Breast epithelium (tissue), 4 donors: ENCODE measurements around the gene RANBP3L. TPM values are rescaled to one million over a fixed set of nuclear protein-coding genes. Genes with fewer than 3 reads are reported as not detected.

ENCODE experiments used
- DNase-seq, 2 donors: peaks; one replicate each; pipeline ENCODE4 v3.0.0-alpha.2; 2019; ENCODE audit warnings: low spot score in 2 of 2
- H3K27ac ChIP-seq, 2 donors: fragments of 200-600 bp; sonication (generic) in 1 of 2; one replicate each; pipeline ENCODE4 v1.5.1; 2016 to 2019; ENCODE audit warnings: mild to moderate bottlenecking in 1 of 2
- H3K27me3 ChIP-seq, 2 donors: fragments of 200-600 bp; sonication (generic) in 1 of 2; one replicate each; pipeline versions ENCODE4 v1.5.1 to v1.6.0; 2017 to 2019; ENCODE audit warnings: control low read depth in 1 of 2, mild to moderate bottlenecking in 1 of 2
- H3K36me3 ChIP-seq: fragments of 200-600 bp; one replicate; pipeline ENCODE4 v1.5.1; 2019
- H3K4me1 ChIP-seq, 2 donors: fragments of 200-600 bp; sonication (generic); one replicate each; pipeline ENCODE4 v1.5.1; 2016 to 2019; ENCODE audit warnings: control low read depth in 1 of 2
- H3K4me3 ChIP-seq, 3 donors: fragments of 200-600 bp; sonication (generic); 1 replicate in 2 of 3; 2 replicates in 1 of 3; pipeline ENCODE4 v1.5.1; 2016 to 2019; ENCODE audit warnings: mild to moderate bottlenecking in 3 of 3, moderate library complexity in 2 of 3
- H3K9me3 ChIP-seq, 2 donors: fragments of 200-600 bp; sonication (generic) in 1 of 2; one replicate each; pipeline ENCODE4 v1.5.1; 2016 to 2019; ENCODE audit warnings: control low read depth in 1 of 2
- CTCF ChIP-seq, 3 donors: fragments of 450-650 bp; IDR thresholded peaks; one replicate each; pipeline ENCODE4 v1.5.1; 2016 to 2017; ENCODE audit warnings: antibody characterized with exemption in 3 of 3, mild to moderate bottlenecking in 3 of 3, moderate library complexity in 3 of 3
- POLR2A ChIP-seq: fragments of 450-650 bp; IDR thresholded peaks from one replicate; pipeline ENCODE4 v1.6.1; 2016; ENCODE audit warnings: antibody characterized with exemption, mild to moderate bottlenecking, moderate library complexity
- POLR2AphosphoS5 ChIP-seq, 3 donors: sonication (generic); formaldehyde crosslinking; IDR thresholded peaks; one replicate each; pipeline ENCODE4 v1.6.1; 2017; ENCODE audit warnings: antibody characterized with exemption in 3 of 3
- intact Hi-C: fragments of 100-400 bp; cut with DNase I; formaldehyde crosslinking; loops from one replicate; pipeline ENCODE4 v1.15.1; 2023; ENCODE audit warnings: low total_unique reads
- total RNA-seq, 3 donors: library from RNA; depleted of rRNA; stranded (reverse); fragments of >200 nt; gene quantifications; one replicate each; pipeline ENCODE4 v1.1.0, GENCODE V29; 2016

The RANBP3L gene
- total RNA-seq, 3 donors from 2014 or later = 2.3 to 22.2 (median 11.0) TPM

- no peaks in the 10 kb centered on the region for H3K9me3 ChIP-seq
- intact Hi-C loops = no loop called here
- TF ChIP-seq POLR2AphosphoS5 (IDR thresholded peaks at IDR 0.05) (no peak), CTCF (IDR thresholded peaks at IDR 0.05) (no peak), POLR2A (no peak)
- H3K27me3 ChIP-seq = no peaks in the 10 kb centered on the region
- H3K4me3 ChIP-seq = no peak overlapping the region
- H3K36me3 ChIP-seq = no peaks in the 10 kb centered on the region
- no peak for DNase-seq
- H3K4me1 ChIP-seq = no peaks in the 10 kb centered on the region
- H3K27ac ChIP-seq = no peak overlapping the region
Observed at GRCh38 chr5:36214436-36214835, 87.3 kb downstream of the RANBP3L start.

- H3K36me3 ChIP-seq = peaks cover 6% of the 10 kb centered on the region
- DNase-seq = no peak
Observed at GRCh38 chr5:36209664-36210063, 92.0 kb downstream of the RANBP3L start.

GRCh38 chr5:36208786-36209185 is 92.9 kb downstream of the RANBP3L start:
- H3K4me3 ChIP-seq = no peak overlapping the region
- H3K27ac ChIP-seq = no peak overlapping the region
- intact Hi-C loops = no loop called here
- no peaks in the 10 kb centered on the region for H3K9me3 ChIP-seq
- no peaks in the 10 kb centered on the region for H3K4me1 ChIP-seq
- no peaks in the 10 kb centered on the region for H3K27me3 ChIP-seq
- H3K36me3 ChIP-seq = peaks cover 6% of the 10 kb centered on the region
- no peak for TF ChIP-seq POLR2A
- no peak for TF ChIP-seq POLR2AphosphoS5 (IDR thresholded peaks at IDR 0.05)
- TF ChIP-seq CTCF (IDR thresholded peaks at IDR 0.05) = no peak
- DNase-seq = no peak

More at GRCh38 chr5:36209664-36210063, 92.0 kb downstream of the RANBP3L start:
- intact Hi-C loops = no loop called here
- H3K27me3 ChIP-seq = no peaks in the 10 kb centered on the region
- no peaks in the 10 kb centered on the region for H3K9me3 ChIP-seq
- H3K27ac ChIP-seq = no peak overlapping the region
- TF ChIP-seq POLR2AphosphoS5 (IDR thresholded peaks at IDR 0.05) (no peak), POLR2A (no peak), CTCF (IDR thresholded peaks at IDR 0.05) (no peak)
- no peak overlapping the region for H3K4me3 ChIP-seq
- no peaks in the 10 kb centered on the region for H3K4me1 ChIP-seq

- Histone ChIP-seq H3K27ac (no peak overlapping the region), H3K4me1 (no peaks in the 10 kb centered on the region), H3K4me3 (no peak overlapping the region), H3K27me3 (no peaks in the 10 kb centered on the region), H3K36me3 (peaks cover 6% of the 10 kb centered on the region), H3K9me3 (no peaks in the 10 kb centered on the region)
- no peak for DNase-seq
- TF ChIP-seq CTCF (IDR thresholded peaks at IDR 0.05) (no peak), POLR2A (no peak), POLR2AphosphoS5 (IDR thresholded peaks at IDR 0.05) (no peak)
- intact Hi-C loops = loop anchor here (2.0 kb wide), 1 partner anchor 28 kb away; no protein-coding TSS in a partner anchor
Observed at GRCh38 chr5:36206913-36207312, 94.8 kb downstream of the RANBP3L start.

- Histone ChIP-seq H3K4me3 (no peak overlapping the region), H3K9me3 (no peaks in the 10 kb centered on the region), H3K36me3 (peaks cover 6% of the 10 kb centered on the region), H3K27ac (no peak overlapping the region), H3K27me3 (no peaks in the 10 kb centered on the region), H3K4me1 (no peaks in the 10 kb centered on the region)
- intact Hi-C loops = no loop called here
- no peak for DNase-seq
- no peak for TF ChIP-seq POLR2A
- TF ChIP-seq CTCF (IDR thresholded peaks at IDR 0.05) = no peak
- no peak for TF ChIP-seq POLR2AphosphoS5 (IDR thresholded peaks at IDR 0.05)
Observed at GRCh38 chr5:36205329-36205728, 96.4 kb downstream of the RANBP3L start.
